DLD1 (cell line): Measurements from ENCODE around the gene TBC1D8.

ENCODE experiments used
- in situ Hi-C: cut with HindIII; loops from 2 replicates; pipeline ENCODE4 v1.10.0; 2017; ENCODE audit warnings: low sequenced_read_pairs

TBC1D8 gene

DNA sequence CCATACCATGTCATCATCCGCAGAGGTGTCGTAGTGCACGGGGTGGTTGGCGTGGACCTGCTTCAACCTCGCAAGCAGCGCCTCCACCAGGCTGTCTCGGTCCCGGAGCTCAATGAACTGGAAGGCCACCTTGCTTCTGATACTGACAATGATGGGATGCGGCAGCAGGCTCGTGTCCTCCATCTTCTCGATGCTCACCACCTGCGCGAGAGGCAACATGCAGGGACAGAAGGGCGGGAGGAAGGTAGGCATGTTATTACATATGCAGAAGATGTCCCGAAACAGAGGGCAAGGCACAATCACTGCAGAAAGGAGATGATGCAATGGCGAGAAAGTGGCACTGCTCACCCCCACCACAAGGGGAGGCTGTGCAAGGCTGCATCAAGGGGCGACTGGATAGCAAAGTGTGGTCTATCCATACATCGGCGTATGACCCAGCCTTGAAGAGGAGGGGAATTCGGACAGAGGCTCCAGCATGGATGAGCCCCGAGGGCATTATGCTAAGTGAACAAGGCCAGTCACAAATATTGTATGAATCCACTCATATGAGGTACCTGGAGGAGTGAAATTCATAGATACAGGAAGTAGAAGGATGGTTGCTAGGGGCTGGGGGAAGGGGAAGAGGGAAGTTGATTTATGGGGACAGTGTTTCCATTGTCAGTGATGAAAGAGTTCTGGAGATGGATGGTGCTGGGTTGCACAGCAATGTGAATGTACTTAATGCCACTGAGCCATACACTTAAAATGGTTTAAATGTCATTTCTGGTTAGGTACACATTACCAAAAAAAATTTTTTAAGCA, 112.5 kb downstream of the TBC1D8 start:
- in situ Hi-C loops: loop anchor here (25.0 kb wide), 1 partner anchor 174 kb away; no protein-coding TSS in a partner anchor

GRCh38 chr2:101037161-101037755, 113.9 kb downstream of the TBC1D8 start:
- in situ Hi-C loops: loop anchor here (25.0 kb wide), 1 partner anchor 175 kb away; no protein-coding TSS in a partner anchor

DNA sequence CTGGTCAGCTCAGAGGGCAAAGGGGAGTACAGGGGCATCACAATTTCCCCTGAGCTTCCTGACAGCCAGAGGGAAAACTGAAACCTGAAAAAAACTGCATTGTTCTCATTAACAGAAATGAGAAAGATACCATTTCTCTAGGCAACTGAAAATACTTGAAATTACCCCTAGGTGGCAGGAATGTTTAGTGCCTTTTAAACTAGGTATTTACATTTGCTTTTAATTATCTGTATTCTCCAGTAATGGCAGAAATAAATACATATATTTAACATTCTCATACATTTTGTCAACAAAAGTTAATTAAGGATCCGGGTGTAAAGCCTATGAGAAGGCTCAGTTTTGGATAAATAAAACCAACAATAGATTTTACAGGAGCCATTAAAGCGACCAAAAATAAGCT, 114.6 kb downstream of the TBC1D8 start:
- in situ Hi-C loops: loop anchor here (25.0 kb wide), 1 partner anchor 176 kb away; no protein-coding TSS in a partner anchor

- in situ Hi-C loops: loop anchor here (25.0 kb wide), 1 partner anchor 180 kb away; no protein-coding TSS in a partner anchor
These were observed 119.0 kb downstream of the TBC1D8 start for GRCh38 chr2:101032084-101032776.

GRCh38 chr2:101030866-101031554, 120.2 kb downstream of the TBC1D8 start:
- in situ Hi-C loops: loop anchor here (25.0 kb wide), 1 partner anchor 181 kb away; no protein-coding TSS in a partner anchor

DNA sequence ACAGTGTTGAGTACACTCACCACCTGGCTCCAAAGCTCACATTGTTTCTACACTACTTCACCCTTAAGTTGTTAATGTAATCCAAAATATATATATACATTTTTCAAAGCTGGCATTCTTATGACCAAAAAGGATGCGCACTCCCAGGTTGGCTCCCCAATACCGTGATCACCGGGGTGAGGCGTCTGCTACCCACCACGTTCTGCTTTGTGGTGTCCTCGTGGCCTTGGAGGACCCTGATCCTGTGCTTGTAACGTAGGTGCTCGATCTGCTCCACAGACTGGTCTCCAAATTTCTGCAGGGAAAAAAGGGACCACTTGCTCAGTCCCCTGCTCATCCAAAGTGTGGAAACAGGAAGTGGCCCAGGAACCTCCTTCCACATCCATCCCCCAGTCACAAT, 123.3 kb downstream of the TBC1D8 start:
- in situ Hi-C loops: loop anchor here (25.0 kb wide), 1 partner anchor 184 kb away; no protein-coding TSS in a partner anchor

- in situ Hi-C loops: loop anchor here (25.0 kb wide), 1 partner anchor 185 kb away; no protein-coding TSS in a partner anchor
These were observed 124.2 kb downstream of the TBC1D8 start for GRCh38 chr2:101026923-101027469.

DNA sequence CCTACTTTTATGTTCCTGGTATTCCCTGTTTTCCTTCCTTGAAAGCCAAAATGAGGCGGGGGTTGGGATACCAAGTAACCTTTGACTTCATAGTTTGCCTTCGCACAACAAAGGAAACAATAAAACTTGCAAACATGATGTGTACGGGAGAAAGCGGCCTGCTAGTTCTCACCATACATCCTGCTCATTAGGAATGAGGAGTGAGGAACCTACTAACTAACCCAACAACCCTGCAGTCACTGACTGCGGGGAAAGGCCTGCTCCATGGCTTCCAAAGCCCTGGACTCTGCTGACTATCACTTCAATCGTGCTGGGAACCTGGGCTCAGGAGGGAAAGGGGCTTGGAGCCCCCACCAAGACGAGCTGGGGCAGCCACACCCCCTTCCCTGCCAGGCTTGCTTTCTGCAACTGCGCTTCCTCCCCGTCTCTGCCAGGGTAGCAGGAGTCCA, 124.9 kb downstream of the TBC1D8 start:
- in situ Hi-C loops: loop anchor here (25.0 kb wide), 1 partner anchor 186 kb away; no protein-coding TSS in a partner anchor

DNA sequence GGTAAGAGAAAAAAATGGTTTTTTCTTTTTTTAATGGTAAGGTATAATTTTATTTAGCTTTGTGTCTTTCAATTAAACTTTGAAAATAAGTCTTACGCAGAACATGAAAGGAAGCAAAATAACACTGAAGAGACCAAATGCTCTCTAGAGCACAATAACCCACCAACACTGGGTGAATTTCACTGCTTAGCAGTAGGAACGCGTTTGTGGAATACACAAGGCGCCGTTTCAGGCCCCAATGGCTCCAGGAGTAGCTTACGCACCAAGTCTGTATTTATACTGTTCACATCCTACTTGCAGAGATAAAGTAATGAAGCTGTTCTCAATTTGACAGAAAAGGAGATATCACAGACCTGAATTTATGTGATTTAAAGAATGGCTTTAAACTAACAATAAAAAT, 125.6 kb downstream of the TBC1D8 start:
- in situ Hi-C loops: loop anchor here (25.0 kb wide), 1 partner anchor 187 kb away; no protein-coding TSS in a partner anchor

- in situ Hi-C loops: no loop called here
These were observed 127.7 kb downstream of the TBC1D8 start for GRCh38 chr2:101023327-101024107.

GRCh38 chr2:101022221-101022620, 129.0 kb downstream of the TBC1D8 start:
- in situ Hi-C loops: no loop called here

- in situ Hi-C loops: no loop called here
These were observed 132.2 kb downstream of the TBC1D8 start for GRCh38 chr2:101018934-101019333.

DNA sequence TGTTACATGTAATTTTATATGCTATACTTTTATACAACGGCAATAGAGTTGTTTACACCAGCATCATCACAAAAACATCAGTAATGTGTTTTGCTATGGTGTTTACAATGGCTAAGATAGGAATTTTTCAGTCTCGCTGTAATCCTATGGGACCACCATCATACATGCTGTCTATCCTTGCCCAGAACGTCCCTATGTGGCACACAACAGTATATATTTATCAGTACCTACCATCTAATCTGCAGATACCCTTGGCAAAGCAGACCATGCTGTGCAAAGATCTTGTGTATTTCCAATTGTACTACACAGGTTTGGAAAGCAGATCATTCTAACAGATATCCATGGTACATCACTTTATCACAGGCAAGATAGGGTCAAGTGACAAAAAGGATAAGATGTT, 133.8 kb downstream of the TBC1D8 start:
- in situ Hi-C loops: no loop called here

GRCh38 chr2:101014264-101014857, 136.8 kb downstream of the TBC1D8 start:
- in situ Hi-C loops: no loop called here

- in situ Hi-C loops: no loop called here
These were observed 138.4 kb downstream of the TBC1D8 start for GRCh38 chr2:101012706-101013181.

- in situ Hi-C loops: no loop called here
These were observed 139.0 kb downstream of the TBC1D8 start for GRCh38 chr2:101012054-101012705.

GRCh38 chr2:101011152-101011551, 140.0 kb downstream of the TBC1D8 start:
- in situ Hi-C loops: no loop called here
